Pons (tissue), 1 donor: Measurements from ENCODE around the gene XRCC5.
A peak's percentile ranks its signal among the peaks of the same experiment; 100 is the strongest.
"Not testable (repeated sequence)": the region's sequence is repeated elsewhere in the genome, so short reads cannot be mapped to it uniquely, and the experiment has no call there.

Experiments
- DNase-seq: peaks from one replicate; pipeline ENCODE4 v3.0.0-alpha.2; 2016; ENCODE audit warnings: low spot score

XRCC5 gene

GRCh38 chr2:216118474-216118873 is 9.3 kb downstream of the XRCC5 start:
- DNase-seq = no peak

GRCh38 chr2:216119146-216119545 is 10.0 kb downstream of the XRCC5 start:
- DNase-seq = peak; percentile 76

- no peak for DNase-seq
Observed at GRCh38 chr2:216119986-216120385, 10.8 kb downstream of the XRCC5 start.

- no peak for DNase-seq
Observed at GRCh38 chr2:216121255-216121654, 12.1 kb downstream of the XRCC5 start.

- DNase-seq = no peak
Observed at GRCh38 chr2:216126943-216127342, 17.8 kb downstream of the XRCC5 start.

GRCh38 chr2:216130346-216130971 is 21.3 kb downstream of the XRCC5 start:
- no peak for DNase-seq

- DNase-seq = no peak
Observed at GRCh38 chr2:216131175-216131926, 22.2 kb downstream of the XRCC5 start.

- DNase-seq = no peak
Observed at GRCh38 chr2:216132585-216132984, 23.4 kb downstream of the XRCC5 start.

- DNase-seq = no peak
Observed at GRCh38 chr2:216133397-216133796, 24.2 kb downstream of the XRCC5 start.

GRCh38 chr2:216134958-216135541 is 25.9 kb downstream of the XRCC5 start:
- no peak for DNase-seq

GRCh38 chr2:216139884-216140283 is 30.7 kb downstream of the XRCC5 start:
- DNase-seq = no peak

- DNase-seq = not testable (repeated sequence)
Observed at GRCh38 chr2:216141516-216141915, 32.4 kb downstream of the XRCC5 start.

- DNase-seq = no peak
Observed at GRCh38 chr2:216142540-216142939, 33.4 kb downstream of the XRCC5 start.

- no peak for DNase-seq
Observed at GRCh38 chr2:216144372-216144771, 35.2 kb downstream of the XRCC5 start.

GRCh38 chr2:216144857-216145256 is 35.7 kb downstream of the XRCC5 start:
- no peak for DNase-seq

- DNase-seq = no peak
Observed at GRCh38 chr2:216146573-216146972, 37.4 kb downstream of the XRCC5 start.

- DNase-seq = no peak
Observed at GRCh38 chr2:216147172-216148131, 38.3 kb downstream of the XRCC5 start.

- DNase-seq = no peak
Observed at GRCh38 chr2:216148983-216149382, 39.8 kb downstream of the XRCC5 start.

GRCh38 chr2:216149741-216150140 is 40.6 kb downstream of the XRCC5 start:
- DNase-seq = no peak

- DNase-seq = no peak
Observed at GRCh38 chr2:216151313-216152025, 42.3 kb downstream of the XRCC5 start.

- no peak for DNase-seq
Observed at GRCh38 chr2:216155954-216156353, 46.8 kb downstream of the XRCC5 start.

GRCh38 chr2:216156822-216157221 is 47.7 kb downstream of the XRCC5 start:
- no peak for DNase-seq
